ENCODE measurements around the gene GK.

DNA sequence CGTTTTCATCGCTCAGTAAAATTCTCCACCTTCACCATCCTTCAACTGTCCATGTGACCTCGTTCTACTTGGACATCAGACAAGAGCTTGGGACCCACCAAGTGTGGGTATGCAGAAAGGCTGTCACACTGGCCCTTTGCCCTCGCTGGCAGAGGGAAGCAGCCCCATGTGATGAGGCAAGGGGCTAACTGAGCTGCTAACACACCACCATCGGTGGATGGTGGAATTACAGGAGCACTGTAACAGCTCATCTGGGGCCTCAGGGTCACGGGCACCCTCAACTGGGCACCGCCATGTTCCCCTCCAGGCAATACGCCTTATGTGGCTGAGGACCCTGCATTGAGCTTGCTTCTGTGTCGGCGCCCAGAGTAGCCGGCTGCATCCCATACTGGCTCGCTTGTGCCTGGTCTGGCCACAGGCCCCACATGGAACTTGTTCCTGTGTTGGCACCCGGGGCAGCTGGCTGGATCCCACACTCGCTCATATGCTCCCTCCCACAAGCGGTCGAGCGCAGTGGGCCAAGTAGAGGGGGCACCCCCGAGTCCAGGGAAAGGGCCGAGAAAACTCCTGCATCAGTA is 126.3 kb downstream of the GK start:
- TF ChIP-seq POLR2A (IDR thresholded peaks at IDR 0.05; ENCODE audit: low read depth, low read length) = no peak
- TF ChIP-seq TAF1 (IDR thresholded peaks at IDR 0.05; ENCODE audit: low read depth, low read length) = no peak
- TF ChIP-seq POLR2AphosphoS5 (IDR thresholded peaks at IDR 0.05; ENCODE audit: low read depth, low read length) = no peak
- no peak for TF ChIP-seq SPI1 (IDR thresholded peaks at IDR 0.05; ENCODE audit: low read depth, low read length)

Measured in GM12891 (cell line).